H9 (cell line): ENCODE data around the gene RGSL1. TPM values are rescaled to one million over a fixed set of nuclear protein-coding genes. Genes with fewer than 3 reads are reported as not detected.

ENCODE experiments used
- DNase-seq: peaks from one replicate; pipeline ENCODE4 v3.0.0-alpha.2; 2017
- H2AFZ ChIP-seq: one replicate; pipeline ENCODE4 v1.6.1; 2013; ENCODE audit warnings: mild to moderate bottlenecking, low read length, control low read depth, moderate library complexity
- H2AK5ac ChIP-seq: 2 replicates; pipeline ENCODE4 v1.6.1; 2013; ENCODE audit warnings: low read length, control low read depth, mixed read lengths; ENCODE audit not compliant: insufficient read length
- H2BK120ac ChIP-seq: one replicate; pipeline ENCODE4 v1.6.1; 2013; ENCODE audit warnings: low read depth, mild to moderate bottlenecking, low read length, control low read depth, inconsistent platforms; ENCODE audit not compliant: poor library complexity, severe bottlenecking
- H2BK12ac ChIP-seq: 2 replicates; pipeline ENCODE4 v1.6.1; 2013; ENCODE audit warnings: low read length, control low read depth, mixed read lengths, low read depth; ENCODE audit not compliant: insufficient read length
- H2BK15ac ChIP-seq: 2 replicates; pipeline ENCODE4 v1.6.1; 2013; ENCODE audit warnings: low read depth, low read length, control low read depth
- H2BK20ac ChIP-seq: one replicate; pipeline ENCODE4 v1.6.1; 2013; ENCODE audit warnings: low read depth, mild to moderate bottlenecking, low read length, control low read depth, inconsistent platforms; ENCODE audit not compliant: poor library complexity, severe bottlenecking
- H2BK5ac ChIP-seq: 2 replicates; pipeline ENCODE4 v1.6.1; 2013; ENCODE audit warnings: low read length, control low read depth, mixed read lengths; ENCODE audit not compliant: insufficient read length
- H3K14ac ChIP-seq: 2 replicates; pipeline ENCODE4 v1.6.1; 2013; ENCODE audit warnings: low read length, control low read depth; ENCODE audit not compliant: insufficient read depth
- H3K18ac ChIP-seq: 2 replicates; pipeline ENCODE4 v1.6.1; 2013; ENCODE audit warnings: low read depth, mild to moderate bottlenecking, mixed read lengths, low read length, control low read depth; ENCODE audit not compliant: insufficient read length
- H3K23ac ChIP-seq: 2 replicates; pipeline ENCODE4 v1.6.1; 2013; ENCODE audit warnings: low read length, control low read depth, mixed read lengths, low read depth; ENCODE audit not compliant: insufficient read length
- H3K23me2 ChIP-seq: 2 replicates; pipeline ENCODE4 v1.6.1; 2013; ENCODE audit warnings: low read depth, mild to moderate bottlenecking, mixed read lengths, low read length, control low read depth; ENCODE audit not compliant: insufficient read length, poor library complexity, severe bottlenecking
- H3K27ac ChIP-seq: 2 replicates; pipeline ENCODE4 v1.5.1; 2013; ENCODE audit warnings: low read length, control low read depth, mixed read lengths, low read depth; ENCODE audit not compliant: insufficient read length
- H3K27me3 ChIP-seq: 2 replicates; pipeline ENCODE4 v1.6.1; 2013; ENCODE audit warnings: low read length, control low read depth, inconsistent platforms; ENCODE audit not compliant: insufficient read depth
- H3K4ac ChIP-seq: 2 replicates; pipeline ENCODE4 v1.6.1; 2013; ENCODE audit warnings: low read depth, mild to moderate bottlenecking, control low read depth, inconsistent platforms, low read length, moderate library complexity
- H3K4me1 ChIP-seq: 2 replicates; pipeline ENCODE4 v1.6.1; 2013; ENCODE audit warnings: low read length, control low read depth, inconsistent platforms; ENCODE audit not compliant: insufficient read depth
- H3K4me2 ChIP-seq: 2 replicates; pipeline ENCODE4 v1.6.1; 2013; ENCODE audit warnings: low read length, control low read depth, mixed read lengths; ENCODE audit not compliant: insufficient read length, insufficient read depth
- H3K56ac ChIP-seq: 2 replicates; pipeline ENCODE4 v1.6.1; 2013; ENCODE audit warnings: low read depth, mild to moderate bottlenecking, mixed read lengths, low read length, control low read depth; ENCODE audit not compliant: insufficient read length
- H3K79me1 ChIP-seq: 2 replicates; pipeline ENCODE4 v1.6.1; 2013; ENCODE audit warnings: low read depth, mild to moderate bottlenecking, moderate library complexity, low read length, control low read depth, inconsistent platforms; ENCODE audit not compliant: insufficient read depth, poor library complexity, severe bottlenecking
- H3K79me2 ChIP-seq: 2 replicates; pipeline ENCODE4 v1.6.1; 2013; ENCODE audit warnings: low read length, control low read depth, inconsistent platforms; ENCODE audit not compliant: insufficient read depth
- H3K9ac ChIP-seq: 2 replicates; pipeline ENCODE4 v1.6.1; 2013; ENCODE audit warnings: low read length, control low read depth, mixed read lengths; ENCODE audit not compliant: insufficient read length; ENCODE audit errors: extremely low read depth
- H3K9me3 ChIP-seq: one replicate; pipeline ENCODE4 v1.6.1; 2013; ENCODE audit warnings: low read depth, low read length, inconsistent platforms; ENCODE audit not compliant: control insufficient read depth
- H3T11ph ChIP-seq: one replicate; pipeline ENCODE4 v1.6.1; 2013; ENCODE audit warnings: mild to moderate bottlenecking, low read length, control low read depth, inconsistent platforms
- H4K20me1 ChIP-seq: one replicate; pipeline ENCODE4 v1.6.1; 2013; ENCODE audit not compliant: control insufficient read depth, insufficient read length, insufficient read depth
- H4K5ac ChIP-seq: 2 replicates; pipeline ENCODE4 v1.6.1; 2013; ENCODE audit warnings: low read depth, mild to moderate bottlenecking, mixed read lengths, low read length, control low read depth; ENCODE audit not compliant: insufficient read length
- H4K8ac ChIP-seq: replicated peaks from 2 replicates; pipeline ENCODE4 v1.6.1; 2013; ENCODE audit warnings: low read length, control low read depth, mixed read lengths, low read depth; ENCODE audit not compliant: insufficient read length
- H4K91ac ChIP-seq: 2 replicates; pipeline ENCODE4 v1.6.1; 2013; ENCODE audit warnings: low read depth, mild to moderate bottlenecking, moderate library complexity, mixed read lengths, low read length, control low read depth; ENCODE audit not compliant: insufficient read length
- H3K27ac Mint-ChIP-seq, 3 experiments: 2 replicates in 2 of 3; 3 replicates in 1 of 3; pipeline ENCODE4 v1.8.0; 2020 to 2021; ENCODE audit warnings: mixed read lengths in 3 of 3, mild to moderate bottlenecking in 1 of 3, moderate library complexity in 1 of 3
- H3K27me3 Mint-ChIP-seq: 2 replicates; pipeline ENCODE4 v1.8.0; 2021; ENCODE audit warnings: low read depth, mild to moderate bottlenecking, moderate library complexity, mixed read lengths
- H3K36me3 Mint-ChIP-seq, 3 experiments: 2 replicates in 2 of 3; 3 replicates in 1 of 3; pipeline ENCODE4 v1.8.0; 2020 to 2021; ENCODE audit warnings: low read depth in 3 of 3, mixed read lengths in 3 of 3; ENCODE audit not compliant: insufficient read depth in 1 of 3
- H3K4me1 Mint-ChIP-seq, 2 experiments: 2 replicates each; pipeline ENCODE4 v1.8.0; 2020; ENCODE audit warnings: mixed read lengths in 2 of 2
- H3K4me3 Mint-ChIP-seq, 2 experiments: 2 replicates in 1 of 2; 3 replicates in 1 of 2; pipeline ENCODE4 v1.8.0; 2020 to 2021; ENCODE audit warnings: mild to moderate bottlenecking in 2 of 2, mixed read lengths in 2 of 2, moderate library complexity in 1 of 2
- H3K9me3 Mint-ChIP-seq, 2 experiments: 2 replicates in 1 of 2; 3 replicates in 1 of 2; pipeline ENCODE4 v1.8.0; 2020; ENCODE audit warnings: mild to moderate bottlenecking in 2 of 2, mixed read lengths in 2 of 2, moderate library complexity in 1 of 2
- CTCF ChIP-seq: fragments of 200-600 bp; sonication (generic); conservative IDR thresholded peaks from 3 replicates; pipeline ENCODE4 v1.8.0; 2021; ENCODE audit warnings: antibody characterized with exemption, mild to moderate bottlenecking
- WGBS: extraction: QIAGEN DNeasy Blood & Tissue Kit; methylation state at CpG from one replicate; pipeline ENCODE4 v1.1.7; 2013; ENCODE audit warnings: missing lambda C conversion rate, low lambda C conversion rate, mixed read lengths; ENCODE audit not compliant: insufficient read length; ENCODE audit errors: extremely low coverage; 5-methylcytosine and 5-hydroxymethylcytosine counted together
- total RNA-seq: library from RNA; stranded (reverse); gene quantifications from 2 replicates; pipeline ENCODE4 v1.2.1, GENCODE V29; 2021

Gene RGSL1
- total RNA-seq, 1 experiment from 2014 or later, result not detected

GRCh38 chr1:182405578-182405977, 44.4 kb upstream of the RGSL1 start:
- H4K20me1 ChIP-seq, result no peaks in the 10 kb centered on the region
- no peak overlapping the region for H2BK5ac ChIP-seq
- peaks cover 4 to 7% of the 10 kb centered on the region in 2 experiments; a peak in 3 of 4 replicates for H3K4me1 Mint-ChIP-seq
- peaks cover 3% of the 10 kb centered on the region; the same call in 1 of the 2 replicates for H3K27me3 Mint-ChIP-seq
- no peak overlapping the region for H3K27ac Mint-ChIP-seq
- no peak overlapping the region for H3T11ph ChIP-seq
- H2BK12ac ChIP-seq, result no peak overlapping the region
- no peak for TF ChIP-seq CTCF
- H3K36me3 Mint-ChIP-seq, result peaks cover 0 to 5% (median 0%) of the 10 kb centered on the region in 3 experiments; a peak in 1 of 7 replicates
- no peak overlapping the region for H3K14ac ChIP-seq
- no peak overlapping the region for H3K9ac ChIP-seq
- no peak overlapping the region for H4K91ac ChIP-seq
- H3K23ac ChIP-seq, result no peak overlapping the region
- no peaks in the 10 kb centered on the region for H3K27me3 ChIP-seq
- H2BK15ac ChIP-seq, result no peak overlapping the region
- no peak overlapping the region for H4K8ac ChIP-seq
- H3K9me3 ChIP-seq, result no peaks in the 10 kb centered on the region
- no peak overlapping the region for H2AFZ ChIP-seq
- H3K18ac ChIP-seq, result no peak overlapping the region
- H2AK5ac ChIP-seq, result no peak overlapping the region
- no peak overlapping the region for H2BK20ac ChIP-seq
- no peak overlapping the region for H3K4ac ChIP-seq
- no peak overlapping the region for H2BK120ac ChIP-seq
- peaks cover 4 to 6% of the 10 kb centered on the region in 2 experiments; a peak in 3 of 5 replicates for H3K9me3 Mint-ChIP-seq
- H3K79me1 ChIP-seq, result no peaks in the 10 kb centered on the region
- H3K4me1 ChIP-seq, result no peaks in the 10 kb centered on the region; the same call in 1 of the 2 replicates
- H3K79me2 ChIP-seq, result no peaks in the 10 kb centered on the region
- H3K56ac ChIP-seq, result no peak overlapping the region
- no peak overlapping the region for H4K5ac ChIP-seq
- H3K27ac ChIP-seq, result no peak overlapping the region
- no peaks in the 10 kb centered on the region for H3K23me2 ChIP-seq
- no peak overlapping the region for H3K4me3 Mint-ChIP-seq
- no CpG with 5 or more reads among the region's 1 CpG for WGBS
- no peak for DNase-seq
- H3K4me2 ChIP-seq, result no peak overlapping the region
